Heart right ventricle (tissue), 16 donors: ENCODE data around the gene PPP2R5B. TPM values are rescaled to one million over a fixed set of nuclear protein-coding genes. Genes with fewer than 3 reads are reported as not detected.

Experiments
- ATAC-seq, 8 donors: fragments of 200-7000 bp; cut with Tn5 transposase; one replicate each; pipeline ENCODE4 v1.9.1; 2020; ENCODE audit warnings: mild to moderate bottlenecking in 8 of 8, moderate library complexity in 8 of 8, moderate number of reproducible peaks in 1 of 8
- DNase-seq, 2 donors: peaks; one replicate each; pipeline ENCODE4 v3.0.0-alpha.2; 2020
- H3K27ac ChIP-seq, 10 donors: fragments of 200-600 bp; sonication (generic) in 2 of 10; one replicate each; pipeline versions ENCODE4 v1.5.0 to v1.8.0; 2020 to 2022; ENCODE audit warnings: mild to moderate bottlenecking in 3 of 10
- H3K27me3 ChIP-seq, 7 donors: fragments of 200-600 bp; one replicate each; pipeline ENCODE4 v1.8.0; 2021 to 2022; ENCODE audit warnings: mild to moderate bottlenecking in 2 of 7
- H3K36me3 ChIP-seq, 9 donors: fragments of 200-600 bp; sonication (generic) in 1 of 9; one replicate each; pipeline versions ENCODE4 v1.5.0 to v1.8.0; 2020 to 2022; ENCODE audit warnings: mild to moderate bottlenecking in 2 of 9
- H3K4me1 ChIP-seq, 9 donors: fragments of 200-600 bp; sonication (generic) in 1 of 9; one replicate each; pipeline versions ENCODE4 v1.5.0 to v1.8.0; 2020 to 2022; ENCODE audit warnings: mild to moderate bottlenecking in 4 of 9
- H3K4me3 ChIP-seq, 10 donors: fragments of 200-600 bp; sonication (generic) in 2 of 10; one replicate each; pipeline versions ENCODE4 v1.5.0 to v1.8.0; 2020 to 2022; ENCODE audit warnings: mild to moderate bottlenecking in 7 of 10, moderate library complexity in 2 of 10
- H3K9me3 ChIP-seq, 11 donors: fragments of 200-600 bp in 10 of 11; sonication (generic) in 2 of 11; one replicate each; pipeline versions ENCODE4 v1.5.0 to v1.8.0; 2013 to 2022; ENCODE audit warnings: mild to moderate bottlenecking in 2 of 11, control low read depth in 1 of 11, moderate library complexity in 1 of 11
- CTCF ChIP-seq, 9 donors: fragments of 200-600 bp; sonication (generic) in 2 of 9; IDR thresholded peaks; one replicate each; pipeline versions ENCODE4 v1.5.0 to v1.8.0; 2021 to 2022; ENCODE audit warnings: antibody characterized with exemption in 9 of 9, mild to moderate bottlenecking in 5 of 9, moderate library complexity in 1 of 9
- WGBS, 2 donors: extraction: QIAGEN DNeasy Blood & Tissue Kit; methylation state at CpG; one replicate each; pipeline ENCODE4 v1.1.7; 2013; ENCODE audit warnings: inconsistent platforms in 1 of 2; 5-methylcytosine and 5-hydroxymethylcytosine counted together
- intact Hi-C, 10 donors: fragments of 100-400 bp; cut with DNase I; formaldehyde crosslinking; loops; one replicate each; pipeline versions ENCODE4 v1.11.1 to v1.14.2; 2022
- polyA plus RNA-seq, 2 donors: library from polyadenylated mRNA; stranded (reverse); fragments of 200-250 nt; gene quantifications; one replicate each; pipeline ENCODE4 v1.2.3, GENCODE V29; 2013
- total RNA-seq, 10 donors: library from RNA; stranded (reverse); fragmentation: NEBNext Ultra II Directional in 3 of 10; extraction: Animal tissue kit (Norgen Biotek cat#: 25700) in 3 of 10; gene quantifications; one replicate each; pipeline versions ENCODE4 v1.2.1 to v1.2.4, GENCODE V29; 2021 to 2023
- donor health status: Arrhythmogenic right ventricular cardiomyopathy.
- donor health status: ischemic (EF 13 %, LVEDD 7.1; RV severe dilation, severe dysfunction).
- donor health status: healthy with polysubstance abuse.
- donor health status: DM: no; HTN: yes; CAD: no.
- donor health status: DM: no; HTN: no; CAD: no.
- donor health status: ischemic (EF 25% LVEDD 6.9; RV normal size, moderate dysfunction).
- donor health status: ischemic (EF 25% LVEDD 5.7; RV mildly dilated, moderate dysfunction).
- donor health status: healthy.
- donor health status: DM: yes; HTN: yes; CAD: no.
- donor health status: Ischemic cardiomyopathy.
- donor health status: ischemic (EF 35%, LVEDD 5.7; RV mildly dilated, moderate dysfunction).
- donor health status: nonischemic (EF 11% LVEDD 7.7; RV severe dilation, severe dysfunction).
- donor health status: DM: yes; HTN: yes; CAD: no.
- donor health status: PGD.
- donor health status: ischemic (EF 29% LVEDD 5.4; RV normal size, mild dysfunction).
- donor health status: nonischemic (EF 23%, LVEDD 6.1; RV moderate dilation, normal function).

PPP2R5B gene
- total and polyA plus RNA-seq, 12 donors: 13.4 to 30.8 (median 22.3) TPM

- H3K4me1 ChIP-seq: peaks cover 5 to 43% (median 34%) of the 10 kb centered on the region in 9 donors
- peak within 1 kb of the TSS; percentile 63 to 98 (median 86) for H3K4me3 ChIP-seq
- ATAC-seq (peak; percentile 97 to 100 (median 98)), DNase-seq (peak; percentile 99)
- H3K36me3 ChIP-seq: peaks cover 0 to 26% (median 22%) of the 10 kb centered on the region in 9 donors
- peak in 1 of 9 donors; percentile 11 for TF ChIP-seq CTCF (IDR thresholded peaks at IDR 0.05)
- peak within 1 kb of the TSS; percentile 27 to 96 (median 84) for H3K27ac ChIP-seq
- 0 to 1% methylated on average over 57 of the region's 57 CpGs for WGBS, 2 donors
- intact Hi-C loops: loop anchor here in 3 of 10 donors (5.0 kb wide), 2 partner anchors 80 to 95 kb away; partner anchors contain the start of genes ARL2 (in 2 of the 3) and BATF2 (in 1 of the 3)
- H3K27me3 ChIP-seq: no peaks in the 10 kb centered on the region
- no peaks in the 10 kb centered on the region for H3K9me3 ChIP-seq
Measured at GRCh38 chr11:64916775-64917662, 7.5 kb upstream of the PPP2R5B start, which contains the start of gene ATG2A. TSS of gene ATG2A (minus strand) at chr11:64917209. CDS start at chr11:64917135, 74 bp downstream.

GRCh38 chr11:64917663-64917995 lies 6.9 kb upstream of the PPP2R5B start:
- DNase-seq (no peak), ATAC-seq (no peak)
- WGBS, 2 donors: 2 to 3% methylated on average over 6 of the region's 6 CpGs
- no peak for TF ChIP-seq CTCF (IDR thresholded peaks at IDR 0.05)
- Histone ChIP-seq H3K4me3 (peak overlapping the region; percentile 36 to 98 (median 78)), H3K36me3 (peaks cover 0 to 20% (median 16%) of the 10 kb centered on the region in 9 donors), H3K4me1 (peaks cover 5 to 43% (median 34%) of the 10 kb centered on the region in 9 donors), H3K9me3 (no peaks in the 10 kb centered on the region), H3K27ac (peak overlapping the region; percentile 27 to 96 (median 80)), H3K27me3 (no peaks in the 10 kb centered on the region)
- intact Hi-C loops: loop anchor here in 3 of 10 donors (5.0 kb wide), 2 partner anchors 80 to 95 kb away; partner anchors contain the start of genes ARL2 (in 2 of the 3) and BATF2 (in 1 of the 3)

GRCh38 chr11:64918017-64918416 lies 6.5 kb upstream of the PPP2R5B start:
- H3K27me3 ChIP-seq: no peaks in the 10 kb centered on the region
- peak in 5 of 9 donors; percentile 9 to 40 (median 28) for TF ChIP-seq CTCF (IDR thresholded peaks at IDR 0.05)
- peaks cover 0 to 16% (median 13%) of the 10 kb centered on the region in 9 donors for H3K36me3 ChIP-seq
- ATAC-seq: peak in 1 of 8 donors; percentile 4
- DNase-seq: no peak
- WGBS, 2 donors: 21 to 28% methylated on average over 4 of the region's 4 CpGs
- H3K9me3 ChIP-seq: no peaks in the 10 kb centered on the region
- H3K4me1 ChIP-seq: peaks cover 5 to 43% (median 34%) of the 10 kb centered on the region in 9 donors
- H3K4me3 ChIP-seq: peak overlapping the region; percentile 36 to 98 (median 78)
- peak overlapping the region in 9 of 10 donors; percentile 66 to 96 (median 82) for H3K27ac ChIP-seq
- intact Hi-C loops: loop anchor here in 3 of 10 donors (5.0 kb wide), 2 partner anchors 79 to 94 kb away; partner anchors contain the start of genes ARL2 (in 2 of the 3) and BATF2 (in 1 of the 3)

- no peaks in the 10 kb centered on the region for H3K9me3 ChIP-seq
- no peaks in the 10 kb centered on the region for H3K27me3 ChIP-seq
- H3K4me1 ChIP-seq: peaks cover 9 to 55% (median 40%) of the 10 kb centered on the region in 9 donors
- peaks cover 0 to under 1% (median 0%) of the 10 kb centered on the region in 9 donors for H3K36me3 ChIP-seq
- TF ChIP-seq CTCF (IDR thresholded peaks at IDR 0.05): no peak
- 62 to 65% methylated on average over 8 of the region's 8 CpGs for WGBS, 2 donors
- intact Hi-C loops: loop anchor here in 6 of 10 donors (5.0 to 10.0 kb wide), 6 partner anchors 75 to 198 kb away; partner anchors contain the start of genes ARL2 (in 3 of the 6), BATF2 (in 3 of the 6), CDCA5 (in 1 of the 6) and SNX15 (in 1 of the 6)
- no peak overlapping the region for H3K4me3 ChIP-seq
- ATAC-seq: no peak
- H3K27ac ChIP-seq: peak overlapping the region in 4 of 10 donors; percentile 11 to 31 (median 18)
- no peak for DNase-seq
Measured at GRCh38 chr11:64919627-64920026, 4.9 kb upstream of the PPP2R5B start.
